ENCODE results near the gene CFDP1.

- TF ChIP-seq CTCF (IDR thresholded peaks at IDR 0.05): no peak
- no peak for TF ChIP-seq EP300 (IDR thresholded peaks at IDR 0.05; ENCODE audit: low read depth)
- no peak for TF ChIP-seq POLR2A (IDR thresholded peaks at IDR 0.05)
- no peak for TF ChIP-seq POLR2AphosphoS5 (IDR thresholded peaks at IDR 0.05)
These were observed 110.6 kb downstream of the CFDP1 start for GRCh38 chr16:75322740-75323139.
